Heart left ventricle (tissue), 16 donors: ENCODE measurements around the gene MEI1. TPM values are rescaled to one million over a fixed set of nuclear protein-coding genes. Genes with fewer than 3 reads are reported as not detected.

Experiments
- ATAC-seq, 4 donors: fragments of 200-7000 bp; cut with Tn5 transposase; one replicate each; pipeline ENCODE4 v1.9.1; 2020 to 2022; ENCODE audit warnings: moderate library complexity in 4 of 4, mild to moderate bottlenecking in 3 of 4, moderate number of reproducible peaks in 1 of 4
- DNase-seq, 5 donors: peaks; one replicate each; pipeline ENCODE4 v3.0.0-alpha.2; 2020
- H3K27ac ChIP-seq, 12 donors: fragments of 200-600 bp; sonication (generic) in 4 of 12; one replicate each; pipeline versions ENCODE4 v1.5.0 to v1.8.0; 2016 to 2022; ENCODE audit warnings: mild to moderate bottlenecking in 2 of 12
- H3K27me3 ChIP-seq, 9 donors: fragments of 200-600 bp; sonication (generic) in 2 of 9; one replicate each; pipeline versions ENCODE4 v1.5.1 to v1.8.0; 2016 to 2022; ENCODE audit warnings: mild to moderate bottlenecking in 3 of 9
- H3K36me3 ChIP-seq, 9 donors: fragments of 200-600 bp; sonication (generic) in 2 of 9; one replicate each; pipeline versions ENCODE4 v1.5.0 to v1.8.0; 2018 to 2022; ENCODE audit warnings: mild to moderate bottlenecking in 2 of 9
- H3K4me1 ChIP-seq, 12 donors: fragments of 200-600 bp; sonication (generic) in 4 of 12; one replicate each; pipeline versions ENCODE4 v1.5.0 to v1.8.0; 2016 to 2022; ENCODE audit warnings: mild to moderate bottlenecking in 3 of 12
- H3K4me3 ChIP-seq, 12 donors: fragments of 200-600 bp; sonication (generic) in 4 of 12; one replicate each; pipeline versions ENCODE4 v1.5.0 to v1.8.0; 2017 to 2022; ENCODE audit warnings: mild to moderate bottlenecking in 9 of 12, moderate library complexity in 4 of 12
- H3K9me3 ChIP-seq, 12 donors: fragments of 200-600 bp; sonication (generic) in 4 of 12; one replicate each; pipeline versions ENCODE4 v1.5.0 to v1.8.0; 2016 to 2022; ENCODE audit warnings: mild to moderate bottlenecking in 1 of 12
- CTCF ChIP-seq, 12 donors: fragments of 200-600 bp; sonication (generic) in 4 of 12; IDR thresholded peaks; one replicate each; pipeline versions ENCODE4 v1.5.0 to v1.8.0; 2018 to 2022; ENCODE audit warnings: antibody characterized with exemption in 12 of 12, mild to moderate bottlenecking in 5 of 12
- POLR2A ChIP-seq, 2 donors: fragments of 450-650 bp; IDR thresholded peaks; one replicate each; pipeline ENCODE4 v1.6.1; 2017; ENCODE audit warnings: antibody characterized with exemption in 2 of 2, mild to moderate bottlenecking in 2 of 2, moderate library complexity in 2 of 2
- WGBS, 4 donors: extraction: QIAGEN DNeasy Blood & Tissue Kit in 2 of 4; methylation state at CpG; one replicate each; pipeline versions ENCODE4 v1.1.5 to v1.1.7; 2013 to 2018; 5-methylcytosine and 5-hydroxymethylcytosine counted together
- intact Hi-C, 10 donors: fragments of 100-400 bp; cut with DNase I; formaldehyde crosslinking; loops; one replicate each; pipeline versions ENCODE4 v1.11.1 to v1.14.2; 2022
- polyA plus RNA-seq, 2 donors: library from polyadenylated mRNA; stranded (reverse); fragments of 200-250 nt; gene quantifications; one replicate each; pipeline ENCODE4 v1.2.3, GENCODE V29; 2013
- total RNA-seq, 9 donors: library from RNA; depleted of rRNA in 2 of 9; stranded (reverse); fragments of >200 nt in 2 of 9; fragmentation: NEBNext Ultra II Directional in 3 of 9; extraction: Animal tissue kit (Norgen Biotek cat#: 25700) in 3 of 9; gene quantifications; one replicate each; pipeline versions ENCODE4 v1.1.0 to v1.2.4, GENCODE V29; 2016 to 2023
- donor health status: ischemic (EF 13 %, LVEDD 7.1; RV severe dilation, severe dysfunction).
- donor health status: healthy with polysubstance abuse.
- donor health status: DM: no; HTN: yes; CAD: no.
- donor health status: DM: no; HTN: no; CAD: no.
- donor health status: ischemic (EF 25% LVEDD 6.9; RV normal size, moderate dysfunction).
- donor health status: ischemic (EF 25% LVEDD 5.7; RV mildly dilated, moderate dysfunction).
- donor health status: healthy.
- donor health status: DM: yes; HTN: yes; CAD: no.
- donor health status: ischemic (EF 35%, LVEDD 5.7; RV mildly dilated, moderate dysfunction).
- donor health status: nonischemic (EF 11% LVEDD 7.7; RV severe dilation, severe dysfunction).
- donor health status: DM: yes; HTN: yes; CAD: no.
- donor health status: PGD.
- donor health status: ischemic (EF 29% LVEDD 5.4; RV normal size, mild dysfunction).
- donor health status: nonischemic (EF 23%, LVEDD 6.1; RV moderate dilation, normal function).

MEI1 gene
- total and polyA plus RNA-seq, 11 donors: 0.23 to 2.3 (median 0.54) TPM; not detected in 4

- H3K27me3 ChIP-seq: no peaks in the 10 kb centered on the region
- H3K9me3 ChIP-seq: no peaks in the 10 kb centered on the region
- ATAC-seq (peak; percentile 21 to 50 (median 35)), DNase-seq (peak in 1 of 5 donors; percentile 41)
- no peaks in the 10 kb centered on the region for H3K36me3 ChIP-seq
- WGBS, 4 donors: 0 to 2% (median 1%) methylated on average over 16 to 20 of the region's 20 CpGs
- H3K27ac ChIP-seq: peak overlapping the region; percentile 88 to 99 (median 94)
- peak overlapping the region; percentile 66 to 95 (median 84) for H3K4me3 ChIP-seq
- H3K4me1 ChIP-seq: peaks cover 0 to 26% (median 18%) of the 10 kb centered on the region in 12 donors
- TF ChIP-seq CTCF (IDR thresholded peaks at IDR 0.05) (no peak), POLR2A (IDR thresholded peaks at IDR 0.05) (no peak)
- intact Hi-C loops: loop anchor here in 2 of 10 donors (2.0 to 10.0 kb wide), 2 partner anchors 21 to 387 kb away; partner anchors contain the start of genes NAGA (in 1 of the 2), PHETA2 (in 1 of the 2) and SMDT1 (in 1 of the 2)
These were observed 11.4 kb upstream of the MEI1 start for GRCh38 chr22:41687901-41688364.

- no peaks in the 10 kb centered on the region for H3K9me3 ChIP-seq
- DNase-seq (peak; percentile 92 to 96 (median 94)), ATAC-seq (peak; percentile 92 to 98 (median 98))
- H3K27ac ChIP-seq: peak within 1 kb of the TSS; percentile 88 to 99 (median 94)
- no peaks in the 10 kb centered on the region for H3K27me3 ChIP-seq
- H3K4me1 ChIP-seq: peaks cover 0 to 26% (median 17%) of the 10 kb centered on the region in 12 donors
- H3K4me3 ChIP-seq: peak within 1 kb of the TSS; percentile 66 to 95 (median 84)
- peak; percentile 37 to 75 for TF ChIP-seq POLR2A (IDR thresholded peaks at IDR 0.05)
- TF ChIP-seq CTCF (IDR thresholded peaks at IDR 0.05): peak in 2 of 12 donors; percentile 16 to 25
- 1% methylated on average over 34 to 62 of the region's 62 CpGs for WGBS, 4 donors
- peaks cover 0 to 6% (median under 1%) of the 10 kb centered on the region in 9 donors for H3K36me3 ChIP-seq
- intact Hi-C loops: loop anchor here in 2 of 10 donors (2.0 to 10.0 kb wide), 2 partner anchors 22 to 386 kb away; partner anchors contain the start of genes NAGA (in 1 of the 2), PHETA2 (in 1 of the 2) and SMDT1 (in 1 of the 2)
These were observed 10.7 kb upstream of the MEI1 start, which contains the start of gene SNU13 for GRCh38 chr22:41688365-41689211. Gene SNU13, minus strand, starts transcription at chr22:41688867. Its CDS starts 71 bp downstream, at chr22:41688796.

- ATAC-seq: no peak
- Histone ChIP-seq H3K4me1 (peaks cover 0 to 26% (median 17%) of the 10 kb centered on the region in 12 donors), H3K4me3 (no peak overlapping the region), H3K36me3 (peaks cover 0 to 13% (median 5%) of the 10 kb centered on the region in 9 donors), H3K9me3 (no peaks in the 10 kb centered on the region), H3K27me3 (no peaks in the 10 kb centered on the region), H3K27ac (no peak overlapping the region)
- no peak for DNase-seq
- intact Hi-C loops: loop anchor here in 3 of 10 donors (5.0 to 10.0 kb wide), 2 partner anchors 134 to 137 kb away; no protein-coding TSS in a partner anchor
- TF ChIP-seq CTCF (IDR thresholded peaks at IDR 0.05) (no peak), POLR2A (IDR thresholded peaks at IDR 0.05) (no peak)
- 81 to 95% (median 90%) methylated on average over 3 of the region's 3 CpGs for WGBS, 4 donors
These were observed 8.8 kb upstream of the MEI1 start for GRCh38 chr22:41690476-41690875.

GRCh38 chr22:41695211-41695610, 4.1 kb upstream of the MEI1 start:
- Histone ChIP-seq H3K4me3 (no peak overlapping the region), H3K36me3 (peaks cover 0 to 13% (median 5%) of the 10 kb centered on the region in 9 donors), H3K27ac (no peak overlapping the region), H3K9me3 (no peaks in the 10 kb centered on the region), H3K4me1 (peaks cover 0 to 20% (median 14%) of the 10 kb centered on the region in 12 donors), H3K27me3 (no peaks in the 10 kb centered on the region)
- TF ChIP-seq CTCF (IDR thresholded peaks at IDR 0.05) (no peak), POLR2A (IDR thresholded peaks at IDR 0.05) (no peak)
- intact Hi-C loops: loop anchor here in 5 of 10 donors (5.0 to 10.0 kb wide), 5 partner anchors 107 to 747 kb away; partner anchors contain the start of genes CCDC134 (in 1 of the 5) and SREBF2 (in 1 of the 5)
- no peak for DNase-seq
- 85 to 96% (median 86%) methylated on average over 2 of the region's 2 CpGs for WGBS, 4 donors
- ATAC-seq: no peak
